CD4-positive, CD25-positive, alpha-beta regulatory T cell (primary cell): ENCODE data around the gene XXYLT1. TPM values are rescaled to one million over a fixed set of nuclear protein-coding genes. Genes with fewer than 3 reads are reported as not detected.

Experiments
- ATAC-seq, 2 donors: fragments of 150-1000 bp; cut with Tn5 transposase; one replicate each; pipeline ENCODE4 v1.10.0; 2021; ENCODE audit warnings: low read depth in 2 of 2, moderate number of reproducible peaks in 2 of 2, moderate library complexity in 1 of 2
- DNase-seq, 3 donors: peaks; one replicate each; pipeline versions ENCODE4 v3.0.0 to v3.0.0-alpha.2; 2012 to 2022; ENCODE audit warnings: mixed read lengths in 1 of 3
- H3K27ac ChIP-seq: one replicate; pipeline ENCODE4 v1.7.0; 2013; ENCODE audit warnings: mild to moderate bottlenecking, low read length; ENCODE audit not compliant: insufficient read depth, poor library complexity, severe bottlenecking
- H3K27me3 ChIP-seq: one replicate; pipeline ENCODE4 v1.7.0; 2013; ENCODE audit warnings: low read length; ENCODE audit not compliant: control insufficient read depth, insufficient read depth
- H3K36me3 ChIP-seq: one replicate; pipeline ENCODE4 v1.7.0; 2013; ENCODE audit warnings: mild to moderate bottlenecking, low read length, moderate library complexity; ENCODE audit not compliant: control insufficient read depth, insufficient read depth
- H3K4me1 ChIP-seq: 2 replicates; pipeline ENCODE4 v1.7.0; 2013; ENCODE audit warnings: mild to moderate bottlenecking, low read length; ENCODE audit not compliant: insufficient read depth, control insufficient read depth, poor library complexity, severe bottlenecking
- H3K4me3 ChIP-seq: one replicate; pipeline ENCODE4 v1.7.0; 2013; ENCODE audit warnings: low read depth, mild to moderate bottlenecking, low read length, moderate library complexity
- H3K9me3 ChIP-seq, 2 experiments: 1 replicate in 1 of 2; 2 replicates in 1 of 2; pipeline ENCODE4 v1.7.0; 2013; ENCODE audit warnings: low read length in 2 of 2, mild to moderate bottlenecking in 1 of 2, moderate library complexity in 1 of 2; ENCODE audit not compliant: control insufficient read depth in 2 of 2
- H3K27ac Mint-ChIP-seq, 3 donors: one replicate each; pipeline ENCODE4 v1.8.0; 2020 to 2022; ENCODE audit warnings: mild to moderate bottlenecking in 3 of 3, mixed read lengths in 3 of 3, moderate library complexity in 2 of 3
- H3K27me3 Mint-ChIP-seq: one replicate; pipeline ENCODE4 v1.8.0; 2022; ENCODE audit warnings: mild to moderate bottlenecking, mixed read lengths
- H3K36me3 Mint-ChIP-seq: one replicate; pipeline ENCODE4 v1.8.0; 2020; ENCODE audit warnings: mixed read lengths
- H3K4me1 Mint-ChIP-seq, 4 donors: one replicate each; pipeline ENCODE4 v1.8.0; 2020 to 2022; ENCODE audit warnings: mixed read lengths in 4 of 4, mild to moderate bottlenecking in 1 of 4
- H3K4me3 Mint-ChIP-seq, 4 donors: one replicate each; pipeline ENCODE4 v1.8.0; 2020 to 2022; ENCODE audit warnings: mild to moderate bottlenecking in 4 of 4, mixed read lengths in 4 of 4, moderate library complexity in 3 of 4
- H3K9me3 Mint-ChIP-seq, 7 donors: one replicate each; pipeline ENCODE4 v1.8.0; 2020 to 2022; ENCODE audit warnings: mixed read lengths in 7 of 7, mild to moderate bottlenecking in 3 of 7, moderate library complexity in 2 of 7
- polyA plus RNA-seq, 4 donors: library from polyadenylated mRNA; unstranded; fragments of 300-500 nt; fragmentation: Illumina TruSeq; gene quantifications; one replicate each; pipeline ENCODE4 v1.2.3, GENCODE V29; 2021
- total RNA-seq: library from RNA; stranded (reverse); gene quantifications from one replicate; pipeline ENCODE4 v1.2.3, GENCODE V29; 2022

The XXYLT1 gene
- total and polyA plus RNA-seq, 5 donors from 2014 or later: 3.9 to 6.4 (median 5.7) TPM

- H3K4me1 ChIP-seq: no peaks in the 10 kb centered on the region
- no peak for ATAC-seq
- no peak overlapping the region for H3K4me3 ChIP-seq
- Mint-ChIP-seq H3K27ac (no peak overlapping the region), H3K4me1 (no peaks in the 10 kb centered on the region), H3K9me3 (peaks cover 0 to 5% (median 0%) of the 10 kb centered on the region in 7 donors), H3K4me3 (no peak overlapping the region), H3K36me3 (no peaks in the 10 kb centered on the region), H3K27me3 (peaks cover 16% of the 10 kb centered on the region)
- H3K27ac ChIP-seq: no peak overlapping the region
- no peaks in the 10 kb centered on the region for H3K36me3 ChIP-seq
- DNase-seq: no peak
- H3K27me3 ChIP-seq: no peaks in the 10 kb centered on the region
- no peaks in the 10 kb centered on the region for H3K9me3 ChIP-seq
Observed at GRCh38 chr3:195045481-195046210, 225.3 kb downstream of the XXYLT1 start.

GRCh38 chr3:195044411-195044810 is 226.5 kb downstream of the XXYLT1 start:
- no peak overlapping the region for H3K4me3 Mint-ChIP-seq
- Histone ChIP-seq H3K27ac (no peak overlapping the region), H3K4me3 (no peak overlapping the region), H3K4me1 (no peaks in the 10 kb centered on the region), H3K27me3 (no peaks in the 10 kb centered on the region), H3K36me3 (no peaks in the 10 kb centered on the region), H3K9me3 (no peaks in the 10 kb centered on the region)
- no peaks in the 10 kb centered on the region for H3K36me3 Mint-ChIP-seq
- peaks cover 0 to 5% (median 0%) of the 10 kb centered on the region in 4 donors for H3K4me1 Mint-ChIP-seq
- H3K27ac Mint-ChIP-seq: no peak overlapping the region
- DNase-seq: no peak
- peaks cover 6% of the 10 kb centered on the region for H3K27me3 Mint-ChIP-seq
- no peaks in the 10 kb centered on the region for H3K9me3 Mint-ChIP-seq
- no peak for ATAC-seq

GRCh38 chr3:195043607-195044339 is 227.2 kb downstream of the XXYLT1 start:
- Histone ChIP-seq H3K4me1 (no peaks in the 10 kb centered on the region), H3K9me3 (no peaks in the 10 kb centered on the region), H3K36me3 (no peaks in the 10 kb centered on the region), H3K27me3 (no peaks in the 10 kb centered on the region), H3K27ac (no peak overlapping the region), H3K4me3 (no peak overlapping the region)
- ATAC-seq (no peak), DNase-seq (no peak)
- Mint-ChIP-seq H3K9me3 (peaks cover 0 to 2% (median 0%) of the 10 kb centered on the region in 7 donors), H3K36me3 (no peaks in the 10 kb centered on the region), H3K27me3 (peaks cover 6% of the 10 kb centered on the region), H3K4me3 (no peak overlapping the region), H3K4me1 (peaks cover 0 to 7% (median 0%) of the 10 kb centered on the region in 4 donors), H3K27ac (no peak overlapping the region)

DNA sequence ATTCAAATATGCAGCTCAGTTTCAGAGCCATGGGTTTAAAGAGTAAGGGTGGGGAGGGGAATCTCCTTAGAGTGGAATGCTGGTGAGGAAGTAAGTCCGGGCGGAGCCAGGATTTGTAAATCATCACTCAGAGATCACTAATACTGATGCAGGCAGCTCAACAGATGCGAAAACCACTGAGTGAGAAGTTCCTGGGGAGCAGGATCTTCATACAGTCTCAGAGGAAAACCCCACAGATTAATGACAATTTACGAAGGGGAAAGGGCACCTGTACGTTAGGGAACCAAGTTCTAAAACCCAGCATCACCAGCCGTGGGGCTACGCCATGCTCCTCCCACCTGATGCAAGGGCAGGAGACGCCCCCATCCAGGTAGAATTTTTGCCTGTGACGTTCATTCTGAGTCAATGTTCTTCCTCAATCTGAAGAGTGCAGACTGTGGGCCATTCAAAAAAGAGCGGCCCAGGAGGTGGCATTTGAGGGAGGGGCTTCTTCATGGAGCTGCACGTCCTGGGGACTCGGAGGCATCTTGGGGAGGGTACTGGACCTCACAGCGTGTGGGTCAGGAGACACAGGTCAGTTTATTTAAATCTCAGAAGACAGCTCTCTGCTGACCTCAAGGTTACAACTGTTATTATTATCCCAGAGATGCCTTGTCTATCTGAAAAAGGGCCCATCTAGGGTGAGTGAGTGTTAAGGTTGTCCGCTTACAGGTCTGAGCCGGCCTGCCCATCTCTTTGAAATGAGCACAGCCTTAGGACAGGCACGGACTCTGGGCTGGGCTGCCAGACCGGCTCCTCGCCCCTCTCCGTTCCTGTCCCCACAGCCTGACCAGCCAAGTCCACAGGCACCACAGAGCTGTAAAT is 228.0 kb downstream of the XXYLT1 start:
- no peak overlapping the region for H3K4me3 Mint-ChIP-seq
- H3K27me3 Mint-ChIP-seq: peaks cover 7% of the 10 kb centered on the region
- H3K4me1 ChIP-seq: no peaks in the 10 kb centered on the region
- H3K9me3 ChIP-seq: no peaks in the 10 kb centered on the region
- no peak overlapping the region for H3K27ac Mint-ChIP-seq
- no peaks in the 10 kb centered on the region for H3K36me3 Mint-ChIP-seq
- peaks cover 1% of the 10 kb centered on the region for H3K27me3 ChIP-seq
- H3K36me3 ChIP-seq: no peaks in the 10 kb centered on the region
- H3K9me3 Mint-ChIP-seq: peaks cover 0 to 3% (median 0%) of the 10 kb centered on the region in 7 donors
- H3K4me1 Mint-ChIP-seq: peaks cover 0 to 7% (median 0%) of the 10 kb centered on the region in 4 donors
- DNase-seq: no peak
- ATAC-seq: no peak
- H3K4me3 ChIP-seq: no peak overlapping the region
- no peak overlapping the region for H3K27ac ChIP-seq

DNA sequence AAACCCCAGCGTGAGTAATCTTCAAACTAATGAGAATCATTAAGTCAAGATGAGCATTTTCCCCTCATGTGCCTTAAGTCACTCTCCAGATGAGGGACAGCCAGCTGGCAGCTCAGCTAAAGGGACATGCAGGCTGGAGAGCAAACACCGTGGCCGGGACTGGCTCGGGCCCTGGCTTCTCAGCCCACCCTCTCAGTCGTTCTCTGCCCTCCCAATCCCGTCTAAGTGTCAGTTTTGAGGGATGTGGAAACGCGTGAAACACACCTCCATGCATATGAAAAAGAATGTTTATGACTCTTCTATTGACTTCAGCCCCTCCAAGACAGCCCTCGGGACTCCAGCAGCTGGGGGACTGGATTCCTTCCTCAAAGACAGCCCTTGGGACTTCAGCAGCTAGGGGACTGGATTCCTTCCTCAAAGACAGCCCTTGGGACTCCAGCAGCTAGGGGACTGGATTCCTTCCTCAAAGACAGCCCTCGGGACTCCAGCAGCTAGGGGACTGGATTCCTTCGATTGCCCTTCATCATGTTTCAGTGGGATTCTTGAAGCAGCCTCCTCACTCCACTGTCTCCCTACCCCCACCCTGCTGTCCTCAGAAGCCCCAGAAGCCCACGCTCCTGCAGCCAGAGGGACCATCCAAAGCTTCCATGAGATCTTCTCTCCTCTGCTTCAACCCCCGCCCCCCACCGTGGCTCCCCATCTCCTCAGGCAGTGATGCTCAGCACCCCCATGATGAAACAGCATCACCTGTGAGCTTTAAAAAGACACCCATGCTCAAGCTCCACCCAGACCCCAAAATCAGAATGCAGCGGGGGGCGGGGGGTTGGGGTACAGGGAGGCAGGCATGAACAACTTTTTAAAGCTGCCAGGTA is 228.9 kb downstream of the XXYLT1 start:
- H3K36me3 Mint-ChIP-seq: no peaks in the 10 kb centered on the region
- peaks cover 0 to 7% (median 0%) of the 10 kb centered on the region in 4 donors for H3K4me1 Mint-ChIP-seq
- Histone ChIP-seq H3K27ac (no peak overlapping the region), H3K4me3 (no peak overlapping the region), H3K9me3 (no peaks in the 10 kb centered on the region), H3K36me3 (no peaks in the 10 kb centered on the region), H3K27me3 (peaks cover 5% of the 10 kb centered on the region), H3K4me1 (no peaks in the 10 kb centered on the region)
- peaks cover 0 to 3% (median 0%) of the 10 kb centered on the region in 7 donors for H3K9me3 Mint-ChIP-seq
- DNase-seq: no peak
- ATAC-seq: no peak
- H3K4me3 Mint-ChIP-seq: no peak overlapping the region
- H3K27ac Mint-ChIP-seq: no peak overlapping the region
- H3K27me3 Mint-ChIP-seq: peaks cover 9% of the 10 kb centered on the region

- H3K9me3 Mint-ChIP-seq: peaks cover 0 to 3% (median 0%) of the 10 kb centered on the region in 7 donors
- H3K9me3 ChIP-seq: no peaks in the 10 kb centered on the region
- peaks cover 5% of the 10 kb centered on the region for H3K27me3 ChIP-seq
- H3K36me3 ChIP-seq: no peaks in the 10 kb centered on the region
- no peak overlapping the region for H3K4me3 Mint-ChIP-seq
- peaks cover 0 to 7% (median 0%) of the 10 kb centered on the region in 4 donors for H3K4me1 Mint-ChIP-seq
- no peaks in the 10 kb centered on the region for H3K36me3 Mint-ChIP-seq
- H3K27ac Mint-ChIP-seq: peak overlapping the region in 1 of 3 donors; percentile 26
- DNase-seq (no peak), ATAC-seq (no peak)
- no peaks in the 10 kb centered on the region for H3K4me1 ChIP-seq
- H3K27me3 Mint-ChIP-seq: peaks cover 9% of the 10 kb centered on the region
- H3K27ac ChIP-seq: no peak overlapping the region
- H3K4me3 ChIP-seq: no peak overlapping the region
Observed at GRCh38 chr3:195040773-195041520, 230.0 kb downstream of the XXYLT1 start.
